H1 (cell line): ENCODE data around the gene C22orf23. TPM values are rescaled to one million over a fixed set of nuclear protein-coding genes. Genes with fewer than 3 reads are reported as not detected.

Source experiments
- CTCF ChIA-PET: fragments of 300-600 bp; sonication (Branson Sonifier 250); formaldehyde crosslinking; loops from one replicate; lab custom pipeline; 2021; ENCODE audit not compliant: partially characterized antibody; lab: Charles Lee
- POLR2A ChIA-PET: fragments of 300-600 bp; sonication (Branson Sonifier 250); formaldehyde crosslinking; loops from one replicate; lab custom pipeline; 2021; ENCODE audit warnings: inconsistent platforms; ENCODE audit not compliant: partially characterized antibody; lab: Charles Lee
- DNase-seq, 2 experiments: peaks; one replicate each; pipeline versions ENCODE4 v3.0.0 to v3.0.0-alpha.2; 2010 to 2022; ENCODE audit warnings: low spot score in 2 of 2, low read depth in 1 of 2, mixed read lengths in 1 of 2
- FAIRE-seq: peaks from 2 replicates; lab custom pipeline; 2011; peaks lifted over from hg19 to GRCh38; lab: Jason Lieb, UNC
- H2AFZ ChIP-seq: 2 replicates; pipeline ENCODE4 v1.8.1; 2012; ENCODE audit warnings: low read length, inconsistent platforms
- H2AK5ac ChIP-seq: 2 replicates; pipeline ENCODE4 v1.6.1; 2013; ENCODE audit warnings: low read depth, low read length
- H2BK120ac ChIP-seq: replicated peaks from 2 replicates; pipeline ENCODE3; 2013; ENCODE audit warnings: low read depth, low read length, inconsistent platforms
- H2BK12ac ChIP-seq: 2 replicates; pipeline ENCODE4 v1.6.1; 2013; ENCODE audit warnings: low read depth, low read length
- H2BK15ac ChIP-seq: 2 replicates; pipeline ENCODE4 v1.6.1; 2013; ENCODE audit warnings: low read length
- H2BK20ac ChIP-seq: 2 replicates; pipeline ENCODE4 v1.6.1; 2013; ENCODE audit warnings: low read length
- H2BK5ac ChIP-seq: 2 replicates; pipeline ENCODE4 v1.6.1; 2013; ENCODE audit warnings: low read depth, low read length
- H3K14ac ChIP-seq: 2 replicates; pipeline ENCODE4 v1.6.1; 2013; ENCODE audit warnings: inconsistent platforms; ENCODE audit not compliant: insufficient read length
- H3K18ac ChIP-seq: 2 replicates; pipeline ENCODE4 v1.6.1; 2013; ENCODE audit warnings: low read length; ENCODE audit errors: extremely low read depth
- H3K23ac ChIP-seq: 2 replicates; pipeline ENCODE4 v1.6.1; 2013; ENCODE audit warnings: inconsistent platforms; ENCODE audit not compliant: insufficient read length
- H3K23me2 ChIP-seq: 2 replicates; pipeline ENCODE4 v1.6.1; 2013; ENCODE audit warnings: low read depth, low read length
- H3K27ac ChIP-seq: 2 replicates; pipeline ENCODE4 v1.6.1; 2011; ENCODE audit warnings: low read depth, low read length, inconsistent platforms
- H3K27me3 ChIP-seq, 4 experiments: replicated peaks in 1 of 4; 1 replicate in 1 of 4; 2 replicates in 3 of 4; pipeline versions ENCODE4 v1.6.1 to v1.8.1; 2011 to 2013; ENCODE audit warnings: low read length in 3 of 4, mild to moderate bottlenecking in 3 of 4, inconsistent platforms in 2 of 4, mixed read lengths in 2 of 4, moderate library complexity in 1 of 4; ENCODE audit not compliant: control insufficient read depth in 3 of 4, insufficient read depth in 3 of 4; ENCODE audit errors: extremely low read depth in 1 of 4
- H3K36me3 ChIP-seq, 4 experiments: 2 replicates each; pipeline versions ENCODE4 v1.6.1 to v1.8.1; 2011 to 2013; ENCODE audit warnings: mild to moderate bottlenecking in 4 of 4, low read length in 3 of 4, moderate library complexity in 2 of 4, control low read depth in 1 of 4, inconsistent platforms in 1 of 4; ENCODE audit not compliant: insufficient read depth in 4 of 4, control insufficient read depth in 2 of 4
- H3K4ac ChIP-seq: replicated peaks from 2 replicates; pipeline ENCODE3; 2013; ENCODE audit warnings: low read length, low read depth, mixed read lengths, inconsistent platforms; ENCODE audit not compliant: insufficient read length
- H3K4me1 ChIP-seq, 4 experiments: replicated peaks in 1 of 4; 1 replicate in 1 of 4; 2 replicates in 3 of 4; pipeline versions ENCODE4 v1.6.1 to v1.8.1; 2011 to 2013; ENCODE audit warnings: low read length in 3 of 4, inconsistent platforms in 2 of 4, mixed read lengths in 1 of 4; ENCODE audit not compliant: insufficient read depth in 4 of 4, control insufficient read depth in 3 of 4
- H3K4me2 ChIP-seq, 2 experiments: 2 replicates each; pipeline versions ENCODE4 v1.6.1 to v1.8.1; 2011 to 2013; ENCODE audit warnings: low read depth in 2 of 2, low read length in 2 of 2, control low read depth in 1 of 2, inconsistent platforms in 1 of 2, mild to moderate bottlenecking in 1 of 2; ENCODE audit not compliant: insufficient read depth in 1 of 2
- H3K4me3 ChIP-seq, 4 experiments: fragments of 200-600, 300-600 bp in 1 of 4; sonication (generic), shearing (Covaris generic), sonication (Bioruptor Twin) in 1 of 4; 2 replicates each; pipeline versions ENCODE4 v1.5.1 to v1.8.1; 2011 to 2016; ENCODE audit warnings: low read length in 4 of 4, low read depth in 3 of 4, control low read depth in 2 of 4, inconsistent platforms in 2 of 4, mild to moderate bottlenecking in 2 of 4, mixed read lengths in 1 of 4, moderate library complexity in 1 of 4; ENCODE audit not compliant: insufficient read depth in 2 of 4; ENCODE audit errors: extremely low read depth in 1 of 4
- H3K56ac ChIP-seq: replicated peaks from 2 replicates; pipeline ENCODE3; 2013; ENCODE audit warnings: low read depth, mild to moderate bottlenecking, mixed read lengths, low read length, inconsistent platforms; ENCODE audit not compliant: insufficient read length
- H3K79me1 ChIP-seq: 2 replicates; pipeline ENCODE4 v1.6.1; 2013; ENCODE audit warnings: low read depth, low read length, control low read depth
- H3K79me2 ChIP-seq, 2 experiments: 2 replicates each; pipeline versions ENCODE4 v1.6.1 to v1.8.1; 2012 to 2013; ENCODE audit warnings: low read length in 2 of 2, mild to moderate bottlenecking in 2 of 2, inconsistent platforms in 1 of 2; ENCODE audit not compliant: insufficient read depth in 2 of 2, control insufficient read depth in 1 of 2
- H3K9ac ChIP-seq, 4 experiments: replicated peaks in 1 of 4; 1 replicate in 1 of 4; 2 replicates in 3 of 4; pipeline versions ENCODE4 v1.6.1 to v1.8.1; 2011 to 2013; ENCODE audit warnings: low read depth in 3 of 4, low read length in 3 of 4, control low read depth in 2 of 4, mild to moderate bottlenecking in 2 of 4, moderate library complexity in 2 of 4, inconsistent platforms in 1 of 4; ENCODE audit errors: extremely low read depth in 1 of 4
- H3K9me3 ChIP-seq, 2 experiments: 2 replicates each; pipeline versions ENCODE4 v1.6.1 to v1.8.1; 2012 to 2013; ENCODE audit warnings: mild to moderate bottlenecking in 2 of 2, moderate library complexity in 2 of 2, control low read depth in 1 of 2, inconsistent platforms in 1 of 2, low read depth in 1 of 2, low read length in 1 of 2, mixed read lengths in 1 of 2; ENCODE audit not compliant: insufficient read depth in 2 of 2
- H4K20me1 ChIP-seq, 2 experiments: replicated peaks in 1 of 2; 2 replicates each; pipeline versions ENCODE3 to v1.8.1; 2011 to 2013; ENCODE audit warnings: inconsistent platforms in 2 of 2, low read length in 2 of 2, mild to moderate bottlenecking in 1 of 2; ENCODE audit not compliant: insufficient read depth in 2 of 2, control insufficient read depth in 1 of 2
- H4K5ac ChIP-seq: 2 replicates; pipeline ENCODE4 v1.6.1; 2013; ENCODE audit warnings: low read length, low read depth, mixed read lengths, inconsistent platforms; ENCODE audit not compliant: insufficient read length
- H4K8ac ChIP-seq: 2 replicates; pipeline ENCODE4 v1.8.0; 2013; ENCODE audit warnings: mild to moderate bottlenecking, moderate library complexity, low read length, inconsistent platforms; ENCODE audit not compliant: insufficient read depth; ENCODE audit errors: extremely low read depth
- H4K91ac ChIP-seq: replicated peaks from 2 replicates; pipeline ENCODE3; 2013; ENCODE audit warnings: low read length, mixed read lengths, inconsistent platforms; ENCODE audit not compliant: insufficient read length
- JUN ChIP-seq: IDR thresholded peaks from 2 replicates; pipeline ENCODE4 v1.6.1; 2011; ENCODE audit warnings: low read depth, mild to moderate bottlenecking, improper control_type of control experiment, low read length
- KDM5A ChIP-seq: fragments of 200-600 bp; IDR thresholded peaks from 2 replicates; pipeline ENCODE4 v1.7.1; 2012; ENCODE audit warnings: mild to moderate bottlenecking, low read length, inconsistent platforms, mixed read lengths
- MAX ChIP-seq: IDR thresholded peaks from 2 replicates; pipeline ENCODE4 v1.6.1; 2012; ENCODE audit warnings: inconsistent platforms
- RXRA ChIP-seq: IDR thresholded peaks from 2 replicates; pipeline ENCODE4 v1.6.1; 2011; ENCODE audit warnings: low read depth, mild to moderate bottlenecking, low read length, moderate library complexity; ENCODE audit not compliant: insufficient read depth
- TBP ChIP-seq: IDR thresholded peaks from 2 replicates; pipeline ENCODE4 v1.6.1; 2011; ENCODE audit warnings: low read depth, low read length, improper control_type of control experiment
- TEAD4 ChIP-seq: IDR thresholded peaks from 2 replicates; pipeline ENCODE4 v1.6.1; 2012; ENCODE audit warnings: low read depth, low read length, inconsistent platforms, mixed read lengths
- YY1 ChIP-seq: IDR thresholded peaks from 2 replicates; pipeline ENCODE4 v1.6.1; 2011; ENCODE audit warnings: low read depth, mild to moderate bottlenecking, low read length
- WGBS, 2 experiments: shearing (Covaris generic) in 1 of 2; methylation state at CpG; one replicate each; pipeline versions ENCODE4 v1.1.6 to v1.1.7; 2013 to 2015; ENCODE audit warnings: low lambda C conversion rate in 2 of 2, mixed read lengths in 2 of 2, inconsistent platforms in 1 of 2, low coverage in 1 of 2, missing lambda C conversion rate in 1 of 2; ENCODE audit not compliant: insufficient replicate concordance in 2 of 2, insufficient coverage in 1 of 2, insufficient read length in 1 of 2; ENCODE audit errors: extremely low coverage in 1 of 2, missing lambda C conversion rate in 1 of 2; 5-methylcytosine and 5-hydroxymethylcytosine counted together
- polyA plus RNA-seq, 7 experiments: library from polyadenylated mRNA; depleted of rRNA in 3 of 7; stranded (reverse) in 5 of 7; unstranded in 2 of 7; fragments of >200 nt in 5 of 7; fragments of 200-250 nt in 2 of 7; gene quantifications; 1 replicate in 5 of 7; 2 replicates in 1 of 7; 4 replicates in 1 of 7; pipeline versions ENCODE4 v1.2.1 to v1.2.3, GENCODE V29; 2011 to 2013; ENCODE audit warnings: missing spikeins in 2 of 7, mixed read lengths in 2 of 7
- total RNA-seq: library from RNA; stranded (reverse); fragmentation: NEBNext Ultra II Directional; extraction: Animal tissue kit (Norgen Biotek cat#: 25700); gene quantifications from 2 replicates; pipeline ENCODE4 v1.2.1, GENCODE V29; 2021

C22orf23 gene
- total and polyA plus RNA-seq, 2 of the 8 experiments (the other 6 are each of a cell fraction or from before 2014, with no cell fraction given) = 0.50 to 0.54 TPM

- H3K4ac ChIP-seq = peak overlapping the region; percentile 44
- peak overlapping the region; percentile 45 for H4K5ac ChIP-seq
- peak overlapping the region; percentile 1; the same call in 1 of the 2 replicates for H2BK20ac ChIP-seq
- H4K91ac ChIP-seq = peak overlapping the region; percentile 50
- H2AFZ ChIP-seq = no peak overlapping the region
- 0 out of 2 replicates have a peak overlapping the region, but pooled peaks have one; percentile 47 for H2AK5ac ChIP-seq
- H3K14ac ChIP-seq = no peak overlapping the region
- H2BK5ac ChIP-seq = peak overlapping the region; percentile 84; the same call in 1 of the 2 replicates
- H3K79me2 ChIP-seq = no peaks in the 10 kb centered on the region
- CTCF ChIA-PET = interaction anchor here (1.0 to 15.4 kb wide), 7 partner anchors 9 to 354 kb away, joined by 3 to 158 read pairs (median 5); no protein-coding TSS in a partner anchor
- WGBS, 2 experiments = 70% methylated on average over 8 of the region's 9 CpGs; no CpG with 5 or more reads in 1 of the 2 experiments
- FAIRE-seq = no peak
- no peak overlapping the region for H3K23ac ChIP-seq
- TF ChIP-seq RXRA = no peak
- no peak for TF ChIP-seq KDM5A
- TF ChIP-seq TEAD4 = peak; percentile 72
- no peak for TF ChIP-seq TBP
- TF ChIP-seq MAX = peak; percentile 11; the same call in 1 of the 2 replicates
- TF ChIP-seq JUN = no peak
- peak; percentile 41; the same call in 1 of the 2 replicates for TF ChIP-seq YY1
- H2BK15ac ChIP-seq = peak overlapping the region; percentile 20; the same call in 1 of the 2 replicates
- no peak overlapping the region for H3K4me2 ChIP-seq
- H3K79me1 ChIP-seq = no peaks in the 10 kb centered on the region
- H3K23me2 ChIP-seq = no peaks in the 10 kb centered on the region
- no peak overlapping the region for H3K9ac ChIP-seq
- H4K8ac ChIP-seq = peak overlapping the region; percentile 80
- H2BK12ac ChIP-seq = peak overlapping the region; percentile 39; the same call in 1 of the 2 replicates
- H3K9me3 ChIP-seq = no peaks in the 10 kb centered on the region
- POLR2A ChIA-PET = interaction anchor here (0.7 to 9.8 kb wide), 13 partner anchors 10 to 94 kb away, joined by 3 to 150 read pairs (median 3); partner anchors contain the start of genes C22orf23, MICALL1 and POLR2F
- H2BK120ac ChIP-seq = peak overlapping the region; percentile 72
- H3K27me3 ChIP-seq = no peaks in the 10 kb centered on the region
- peaks cover 16 to 24% (median 19%) of the 10 kb centered on the region in 4 experiments for H3K4me1 ChIP-seq
- no peaks in the 10 kb centered on the region; a peak in 1 of 8 replicates for H3K36me3 ChIP-seq
- DNase-seq = peak in 1 of 2 experiments; percentile 60
- H3K18ac ChIP-seq = peak overlapping the region; percentile 48
- H4K20me1 ChIP-seq = no peaks in the 10 kb centered on the region
- H3K27ac ChIP-seq = 0 out of 2 replicates have a peak overlapping the region, but pooled peaks have one; percentile 21
- H3K56ac ChIP-seq = no peak overlapping the region
- H3K4me3 ChIP-seq = no peak overlapping the region
These were observed 54.8 kb downstream of the C22orf23 start for GRCh38 chr22:37898441-37899181.
